Mesothelial cell of epicardium (in vitro differentiated cells): ENCODE measurements around the gene CHRM2. TPM values are rescaled to one million over a fixed set of nuclear protein-coding genes. Genes with fewer than 3 reads are reported as not detected.

ENCODE experiments used
- DNase-seq, 2 experiments: peaks; one replicate each; pipeline ENCODE4 v3.0.0; 2021; ENCODE audit warnings: low spot score in 2 of 2; ENCODE audit not compliant: unreplicated experiment in 2 of 2
- H3K27ac Mint-ChIP-seq: 2 replicates; pipeline ENCODE4 v1.8.0; 2021; ENCODE audit warnings: mixed read lengths
- H3K27me3 Mint-ChIP-seq: 2 replicates; pipeline ENCODE4 v1.8.0; 2021; ENCODE audit warnings: low read depth, mixed read lengths
- H3K36me3 Mint-ChIP-seq: 2 replicates; pipeline ENCODE4 v1.8.0; 2021; ENCODE audit warnings: mixed read lengths
- H3K4me1 Mint-ChIP-seq: 2 replicates; pipeline ENCODE4 v1.8.0; 2021; ENCODE audit warnings: mixed read lengths
- H3K4me3 Mint-ChIP-seq: 2 replicates; pipeline ENCODE4 v1.8.0; 2021; ENCODE audit warnings: mild to moderate bottlenecking, moderate library complexity, mixed read lengths
- H3K9me3 Mint-ChIP-seq: 2 replicates; pipeline ENCODE4 v1.8.0; 2021; ENCODE audit warnings: mixed read lengths
- CTCF ChIP-seq: fragments of 200-600 bp; sonication (generic); IDR thresholded peaks from one replicate; pipeline ENCODE4 v1.5.0; 2021; ENCODE audit warnings: antibody characterized with exemption; ENCODE audit not compliant: unreplicated experiment
- microRNA-seq: library from miRNA; unstranded; fragments of <30 nt; microRNA quantifications from one replicate; pipeline ENCODE4 v1.2.0, GENCODE V29; 2021; ENCODE audit warnings: inconsistent platforms, mixed read lengths
- total RNA-seq: library from RNA; stranded (reverse); gene quantifications from 3 replicates; pipeline ENCODE4 v1.2.1, GENCODE V29; 2021

The CHRM2 gene
- total RNA-seq, 1 donor from 2014 or later: 41.6 TPM

GRCh38 chr7:137045573-137045972 lies 177.1 kb downstream of the CHRM2 start:
- Mint-ChIP-seq H3K27ac (no peak overlapping the region), H3K4me3 (no peak overlapping the region), H3K9me3 (peaks cover 18% of the 10 kb centered on the region), H3K36me3 (no peaks in the 10 kb centered on the region), H3K27me3 (no peaks in the 10 kb centered on the region), H3K4me1 (peaks cover 10% of the 10 kb centered on the region)
- no peak for DNase-seq
- TF ChIP-seq CTCF: no peak

GRCh38 chr7:137069249-137069963 lies 201.0 kb downstream of the CHRM2 start:
- no peak for DNase-seq
- H3K27me3 Mint-ChIP-seq: no peaks in the 10 kb centered on the region
- no peak for TF ChIP-seq CTCF
- peaks cover 5% of the 10 kb centered on the region for H3K4me1 Mint-ChIP-seq
- no peak overlapping the region for H3K4me3 Mint-ChIP-seq
- H3K9me3 Mint-ChIP-seq: peaks cover 6% of the 10 kb centered on the region
- H3K36me3 Mint-ChIP-seq: peaks cover 3% of the 10 kb centered on the region
- H3K27ac Mint-ChIP-seq: no peak overlapping the region

Small RNAs within 50 kb of the gene (microRNA-seq; reads per million reads assigned to microRNA genes)
- 522 reads per million, percentile 74 among the genes with 10 or more reads in this experiment for gene MIR490
